K562 (cell line): ENCODE data around the gene NTNG1. TPM values are rescaled to one million over a fixed set of nuclear protein-coding genes. Genes with fewer than 3 reads are reported as not detected.

Experiments used
- ATAC-seq: fragments of 200-7000 bp; cut with Tn5 transposase; 3 replicates; pipeline ENCODE4 v1.9.1; 2020; ENCODE audit warnings: moderate library complexity
- BruUV-seq: library from RNA; stranded (reverse); fragments of 400-500 nt; replicated peaks from 2 replicates; lab custom pipeline; 2021; lab: Mats Ljungman, UMichigan
- CTCF ChIA-PET: fragments of 300-600 bp; formaldehyde crosslinking; extraction: SDS; loops from one replicate; lab custom pipeline; 2021; ENCODE audit warnings: low intra/inter-chr PET ratio; lab: Yijun Ruan, JAX
- POLR2A ChIA-PET: fragments of 300-600, 350-650 bp; sonication (Branson Sonifier 250); formaldehyde crosslinking; extraction: SDS; loops from one replicate; lab custom pipeline; 2021; ENCODE audit warnings: antibody characterized with exemption, inconsistent platforms; lab: Yijun Ruan, JAX
- DNase-seq, 4 experiments: peaks; one replicate each; pipeline versions ENCODE4 v3.0.0 to v3.0.0-alpha.2; 2011 to 2018; ENCODE audit warnings: low spot score in 3 of 4, mixed read lengths in 3 of 4; ENCODE audit errors: extremely low read depth in 1 of 4
- FAIRE-seq: peaks from 2 replicates; lab custom pipeline; 2011; peaks lifted over from hg19 to GRCh38; lab: Jason Lieb, UNC
- H2AFZ ChIP-seq: 2 replicates; pipeline ENCODE4 v1.6.0; 2011; ENCODE audit warnings: low read depth, low read length, control low read depth, inconsistent platforms
- H3K27ac ChIP-seq: fragments of 200-600 bp; 3 replicates; pipeline ENCODE4 v1.8.0; 2011; ENCODE audit warnings: low read depth, mild to moderate bottlenecking, control low read depth, inconsistent platforms, low read length, moderate library complexity, mixed read lengths; ENCODE audit errors: extremely low read depth
- H3K27me3 ChIP-seq, 2 experiments: fragments of 300-600 bp in 1 of 2; 2 replicates in 1 of 2; 3 replicates in 1 of 2; pipeline versions ENCODE4 v1.6.0 to v1.8.0; 2011; ENCODE audit warnings: inconsistent platforms in 2 of 2, low read length in 2 of 2, mild to moderate bottlenecking in 1 of 2, mixed read lengths in 1 of 2, moderate library complexity in 1 of 2; ENCODE audit not compliant: control insufficient read depth in 2 of 2, insufficient read depth in 2 of 2
- H3K36me3 ChIP-seq: fragments of 300-600 bp; 3 replicates; pipeline ENCODE4 v1.8.0; 2011; ENCODE audit warnings: mild to moderate bottlenecking, low read length, inconsistent platforms; ENCODE audit not compliant: control insufficient read depth, insufficient read depth
- H3K4me1 ChIP-seq, 2 experiments: fragments of 200-600 bp in 1 of 2; replicated peaks in 1 of 2; 2 replicates in 1 of 2; 3 replicates in 1 of 2; pipeline versions ENCODE4 v1.5.1 to v1.8.0; 2011; ENCODE audit warnings: inconsistent platforms in 2 of 2, low read length in 2 of 2, mild to moderate bottlenecking in 1 of 2, mixed read lengths in 1 of 2, moderate library complexity in 1 of 2; ENCODE audit not compliant: control insufficient read depth in 2 of 2, insufficient read depth in 2 of 2
- H3K4me2 ChIP-seq: 2 replicates; pipeline ENCODE4 v1.6.1; 2011; ENCODE audit warnings: low read length, control low read depth, inconsistent platforms, mixed read lengths; ENCODE audit not compliant: insufficient read depth
- H3K4me3 ChIP-seq: fragments of 200-600 bp; sonication (generic), shearing (Covaris generic); 2 replicates; pipeline ENCODE4 v1.5.1; 2016; ENCODE audit warnings: control low read depth, inconsistent platforms
- H3K79me2 ChIP-seq: fragments of 200-600 bp; 3 replicates; pipeline ENCODE4 v1.8.0; 2011; ENCODE audit warnings: low read length, inconsistent platforms; ENCODE audit not compliant: control insufficient read depth, insufficient read depth
- H3K9ac ChIP-seq, 2 experiments: 2 replicates each; pipeline versions ENCODE4 v1.6.0 to v1.6.1; 2011; ENCODE audit warnings: low read depth in 2 of 2, low read length in 2 of 2, control low read depth in 1 of 2, inconsistent platforms in 1 of 2, mild to moderate bottlenecking in 1 of 2, mixed read lengths in 1 of 2; ENCODE audit not compliant: insufficient read depth in 1 of 2
- H3K9me1 ChIP-seq: one replicate; pipeline ENCODE4 v1.6.0; 2011; ENCODE audit warnings: inconsistent platforms, mild to moderate bottlenecking, low read length, moderate library complexity; ENCODE audit not compliant: control insufficient read depth, insufficient read depth
- H3K9me3 ChIP-seq: replicated peaks from 2 replicates; pipeline ENCODE4 v1.5.1; 2011; ENCODE audit warnings: low read depth, low read length, inconsistent platforms; ENCODE audit not compliant: control insufficient read depth, insufficient read depth
- H4K20me1 ChIP-seq: replicated peaks from 2 replicates; pipeline ENCODE4 v1.6.1; 2011; ENCODE audit warnings: low read length, inconsistent platforms, mixed read lengths; ENCODE audit not compliant: control insufficient read depth, insufficient read depth
- ARID3A ChIP-seq: IDR thresholded peaks from 2 replicates; pipeline ENCODE4 v1.6.1; 2012; ENCODE audit warnings: low read depth, low read length, improper control_type of control experiment, borderline replicate concordance
- CBX5 ChIP-seq: IDR thresholded peaks from 2 replicates; pipeline ENCODE4 v1.6.1; 2014; ENCODE audit warnings: low read depth, borderline replicate concordance
- FOXA1 ChIP-seq: fragments of 450-650 bp; IDR thresholded peaks from 2 replicates; pipeline ENCODE4 v1.6.1; 2016; ENCODE audit warnings: mild to moderate bottlenecking, borderline replicate concordance
- JUN ChIP-seq, 2 experiments: sonication (generic) in 1 of 2; formaldehyde crosslinking in 1 of 2; IDR thresholded peaks; 2 replicates each; pipeline versions ENCODE4 v1.6.1 to v1.8.0; 2012 to 2022; ENCODE audit warnings: borderline replicate concordance in 2 of 2, mild to moderate bottlenecking in 2 of 2, improper control_type of control experiment in 1 of 2, low read depth in 1 of 2, low read length in 1 of 2, missing genetic modification reagents in 1 of 2
- KDM4B ChIP-seq, 2 experiments: fragments of 450-650 bp in 1 of 2; sonication (generic) in 1 of 2; IDR thresholded peaks; 2 replicates each; pipeline ENCODE4 v1.6.1; 2016 to 2017; ENCODE audit warnings: borderline replicate concordance in 2 of 2, antibody characterized with exemption in 1 of 2, low read depth in 1 of 2, mild to moderate bottlenecking in 1 of 2
- POLR2B ChIP-seq: fragments of 450-650 bp; IDR thresholded peaks from 2 replicates; pipeline ENCODE4 v1.6.1; 2018; ENCODE audit warnings: low read depth; ENCODE audit not compliant: partially characterized antibody
- RB1 ChIP-seq: fragments of 450-650 bp; IDR thresholded peaks from 2 replicates; pipeline ENCODE4 v1.6.1; 2017; ENCODE audit warnings: low read depth, mild to moderate bottlenecking
- RCOR1 ChIP-seq, 2 experiments: IDR thresholded peaks; 2 replicates each; pipeline ENCODE4 v1.6.1; 2012; ENCODE audit warnings: low read depth in 2 of 2, low read length in 2 of 2, borderline replicate concordance in 1 of 2, improper control_type of control experiment in 1 of 2
- SAP30 ChIP-seq: fragments of 200-600 bp; sonication (generic); IDR thresholded peaks from 2 replicates; pipeline ENCODE4 v1.6.1; 2012; ENCODE audit warnings: borderline replicate concordance, low read depth, mild to moderate bottlenecking, moderate library complexity, low read length, control low read depth, inconsistent platforms; ENCODE audit not compliant: insufficient read depth, poor library complexity, severe bottlenecking
- SP1 ChIP-seq: sonication (generic); formaldehyde crosslinking; IDR thresholded peaks from 2 replicates; pipeline ENCODE4 v1.8.1; 2022; ENCODE audit warnings: mild to moderate bottlenecking, missing genetic modification reagents
- ZBTB5 ChIP-seq: fragments of 450-650 bp; IDR thresholded peaks from 2 replicates; pipeline ENCODE4 v1.6.1; 2017; ENCODE audit warnings: antibody characterized with exemption
- ZNF12 ChIP-seq: sonication (generic); formaldehyde crosslinking; IDR thresholded peaks from 2 replicates; pipeline ENCODE4 v1.4.0; 2020; ENCODE audit warnings: mild to moderate bottlenecking, missing genetic modification reagents
- ZNF707 ChIP-seq: fragments of 250-450 bp; sonication (Bioruptor Pico); conservative IDR thresholded peaks from 2 replicates; pipeline ENCODE4 v1.8.0; 2022; ENCODE audit warnings: inconsistent platforms, mild to moderate bottlenecking, moderate library complexity
- ZNF830 ChIP-seq: fragments of 250-450 bp; sonication (Bioruptor Pico); IDR thresholded peaks from 2 replicates; pipeline ENCODE4 v1.5.0; 2021; ENCODE audit warnings: mild to moderate bottlenecking
- WGBS: fragments of 100-300 bp; shearing (Covaris generic); methylation state at CpG from one replicate; pipeline ENCODE4 v1.1.6; 2016; ENCODE audit warnings: low coverage, mixed read lengths; ENCODE audit not compliant: insufficient coverage; ENCODE audit errors: missing lambda C conversion rate; 5-methylcytosine and 5-hydroxymethylcytosine counted together
- in situ Hi-C: fragments of 300-500 bp; cut with MboI; formaldehyde crosslinking; loops from 4 replicates; pipeline ENCODE4 v1.15.0; 2018; ENCODE audit warnings: inconsistent platforms, mixed read lengths
- intact Hi-C: fragments of 100-400 bp; cut with micrococcal nuclease; formaldehyde crosslinking; loops from 2 replicates; pipeline ENCODE4 v1.14.2; 2022
- polyA plus RNA-seq, 8 experiments: library from polyadenylated mRNA; depleted of rRNA in 4 of 8; stranded (reverse) in 5 of 8; unstranded in 3 of 8; fragments of >200 nt; fragmentation: Nextera tagmentation in 2 of 8; fragmentation: Illumina TruSeq in 1 of 8; extraction: Ambion mirVana in 2 of 8; extraction: Trizol in 1 of 8; gene quantifications; 2 replicates each; pipeline versions ENCODE4 v1.2.1 to v1.2.3, GENCODE V29; 2011 to 2014; ENCODE audit warnings: inconsistent platforms in 1 of 8, missing spikeins in 1 of 8
- total RNA-seq, 7 experiments: library from RNA; depleted of rRNA in 6 of 7; stranded (reverse); fragments of >200 nt in 6 of 7; fragmentation: Illumina TruSeq in 2 of 7; extraction: Trizol in 2 of 7; gene quantifications; 2 replicates each; pipeline versions ENCODE4 v1.2.1 to v1.2.3, GENCODE V29; 2011 to 2021; ENCODE audit warnings: low replicate concordance in 1 of 7

Gene NTNG1
- total and polyA plus RNA-seq, 9 of the 15 experiments (the other 6 are each of a cell fraction or from before 2014, with no cell fraction given), result not detected

- TF ChIP-seq SAP30 (no peak), ARID3A (no peak), KDM4B (IDR thresholded peaks at IDR 0.05; ENCODE audit: borderline replicate concordance in 2 of 2, low read depth in 1 of 2) (no peak), SP1 (CRISPR knock-in tag) (no peak), RCOR1 (IDR thresholded peaks at IDR 0.05; ENCODE audit: borderline replicate concordance in 1 of 2, low read depth in 2 of 2, low read length in 2 of 2) (no peak), ZNF12 (CRISPR knock-in tag) (no peak), POLR2B (no peak), ZBTB5 (no peak), ZNF707 (CRISPR knock-in tag) (no peak), RB1 (no peak), ZNF830 (CRISPR knock-in tag) (no peak), JUN (IDR thresholded peaks at IDR 0.05; ENCODE audit: borderline replicate concordance, low read depth, low read length) (no peak), JUN (CRISPR knock-in tag; IDR thresholded peaks at IDR 0.05; ENCODE audit: borderline replicate concordance) (no peak), CBX5 (no peak), FOXA1 (no peak)
- no peak for DNase-seq
- ATAC-seq, result no peak
- no peak for FAIRE-seq
- H3K36me3 ChIP-seq, result no peaks in the 10 kb centered on the region
- CTCF ChIA-PET, result no interaction called here
- POLR2A ChIA-PET, result no interaction called here
- no TSS peak for BruUV-seq
- no peak overlapping the region for H3K4me3 ChIP-seq
- intact Hi-C loops, result no loop called here
- H2AFZ ChIP-seq, result no peak overlapping the region
- no peaks in the 10 kb centered on the region for H3K27me3 ChIP-seq
- H3K9me3 ChIP-seq, result no peaks in the 10 kb centered on the region
- no peaks in the 10 kb centered on the region for H4K20me1 ChIP-seq
- no peaks in the 10 kb centered on the region for H3K4me1 ChIP-seq
- no peak overlapping the region for H3K27ac ChIP-seq
- no peak overlapping the region for H3K4me2 ChIP-seq
- in situ Hi-C loops, result no loop called here
- WGBS, result 3% methylated on average over 5 of the region's 5 CpGs
- no peaks in the 10 kb centered on the region for H3K9me1 ChIP-seq
- H3K9ac ChIP-seq, result no peak overlapping the region
- H3K79me2 ChIP-seq, result no peaks in the 10 kb centered on the region
Measured at GRCh38 chr1:107328087-107328486, 187.2 kb downstream of the NTNG1 start.
